Lower leg skin (tissue), 4 donors: ENCODE data around the gene HOXD13. TPM values are rescaled to one million over a fixed set of nuclear protein-coding genes. Genes with fewer than 3 reads are reported as not detected.

ENCODE experiments used
- DNase-seq, 2 donors: peaks; one replicate each; pipeline ENCODE4 v3.0.0-alpha.2; 2019; ENCODE audit warnings: low spot score in 2 of 2
- H3K4me3 ChIP-seq: fragments of 200-600 bp; sonication (generic); 2 replicates; pipeline ENCODE4 v1.5.1; 2017; ENCODE audit warnings: mild to moderate bottlenecking, low read depth; ENCODE audit not compliant: poor library complexity, severe bottlenecking
- CTCF ChIP-seq, 3 donors: fragments of 450-650 bp; IDR thresholded peaks; one replicate each; pipeline ENCODE4 v1.5.1; 2016; ENCODE audit warnings: antibody characterized with exemption in 3 of 3, mild to moderate bottlenecking in 3 of 3, moderate library complexity in 2 of 3
- POLR2A ChIP-seq, 2 donors: fragments of 450-650 bp; IDR thresholded peaks; one replicate each; pipeline ENCODE4 v1.6.1; 2016 to 2017; ENCODE audit warnings: antibody characterized with exemption in 2 of 2, mild to moderate bottlenecking in 1 of 2, moderate library complexity in 1 of 2
- WGBS, 2 donors: methylation state at CpG; one replicate each; pipeline ENCODE4 v1.1.5; 2018; 5-methylcytosine and 5-hydroxymethylcytosine counted together
- intact Hi-C: fragments of 100-400 bp; cut with DNase I; formaldehyde crosslinking; loops from one replicate; pipeline ENCODE4 v1.15.0; 2023; ENCODE audit warnings: low total_unique reads
- total RNA-seq, 4 donors: library from RNA; depleted of rRNA; stranded (reverse); fragments of >200 nt; gene quantifications; one replicate each; pipeline ENCODE4 v1.1.0, GENCODE V29; 2016

HOXD13 gene
- total RNA-seq, 4 donors from 2014 or later = 0.10 TPM; not detected in 3

GRCh38 chr2:176111309-176111663, 18.8 kb downstream of the HOXD13 start:
- WGBS, 2 donors = 4 to 6% methylated on average over 16 of the region's 16 CpGs
- DNase-seq = peak in 1 of 2 donors; percentile 90
- H3K4me3 ChIP-seq = no peak overlapping the region
- intact Hi-C loops = no loop called here
- TF ChIP-seq POLR2A (IDR thresholded peaks at IDR 0.05) = no peak
- TF ChIP-seq CTCF (IDR thresholded peaks at IDR 0.05) = no peak

- TF ChIP-seq CTCF (IDR thresholded peaks at IDR 0.05) = no peak
- no peak for TF ChIP-seq POLR2A (IDR thresholded peaks at IDR 0.05)
- intact Hi-C loops = no loop called here
- 24 to 28% methylated on average over 28 to 29 of the region's 29 CpGs for WGBS, 2 donors
- H3K4me3 ChIP-seq = no peak overlapping the region
- DNase-seq = peak in 1 of 2 donors; percentile 76
Observed at GRCh38 chr2:176111846-176112374, 19.4 kb downstream of the HOXD13 start.

GRCh38 chr2:176112375-176113302, 20.1 kb downstream of the HOXD13 start:
- H3K4me3 ChIP-seq = no peak overlapping the region
- TF ChIP-seq CTCF (IDR thresholded peaks at IDR 0.05) (no peak), POLR2A (IDR thresholded peaks at IDR 0.05) (no peak)
- 35 to 40% methylated on average over 27 to 38 of the region's 40 CpGs for WGBS, 2 donors
- peak in 1 of 2 donors; percentile 78 for DNase-seq
- intact Hi-C loops = no loop called here

GRCh38 chr2:176114120-176114929, 21.8 kb downstream of the HOXD13 start:
- intact Hi-C loops = no loop called here
- peak in 1 of 2 donors; percentile 82 for DNase-seq
- no peak overlapping the region for H3K4me3 ChIP-seq
- TF ChIP-seq POLR2A (IDR thresholded peaks at IDR 0.05) (no peak), CTCF (IDR thresholded peaks at IDR 0.05) (no peak)
- 43 to 53% methylated on average over 26 of the region's 26 CpGs for WGBS, 2 donors

- TF ChIP-seq POLR2A (IDR thresholded peaks at IDR 0.05) (no peak), CTCF (IDR thresholded peaks at IDR 0.05) (no peak)
Observed at GRCh38 chr2:176114930-176115625, 22.6 kb downstream of the HOXD13 start.

More at GRCh38 chr2:176114930-176115625, 22.6 kb downstream of the HOXD13 start:
- WGBS, 2 donors = 48 to 61% methylated on average over 16 of the region's 16 CpGs
- no peak overlapping the region for H3K4me3 ChIP-seq
- intact Hi-C loops = no loop called here
- peak in 1 of 2 donors; percentile 80 for DNase-seq
